NCI-H2081 treated with DMSO at 0.1 percent for 48 hours (cell line): Measurements from ENCODE around the gene SRM.
"Not testable (repeated sequence)": the region's sequence is repeated elsewhere in the genome, so short reads cannot be mapped to it uniquely, and the experiment has no call there.

Source experiments
- DNase-seq: peaks from one replicate; lab custom pipeline; 2025; lab: John Stamatoyannopoulos, UW

The SRM gene

GRCh38 chr1:11044849-11045427 is 14.9 kb downstream of the SRM start:
- DNase-seq = no peak

GRCh38 chr1:11044086-11044848 is 15.6 kb downstream of the SRM start:
- DNase-seq = no peak

- DNase-seq = no peak
Measured at GRCh38 chr1:11042995-11043874, 16.6 kb downstream of the SRM start.

GRCh38 chr1:11042065-11042464 is 17.8 kb downstream of the SRM start:
- DNase-seq = no peak

GRCh38 chr1:11041048-11041447 is 18.8 kb downstream of the SRM start:
- no peak for DNase-seq

- DNase-seq = not testable (repeated sequence)
Measured at GRCh38 chr1:11040105-11040429, 19.8 kb downstream of the SRM start.

GRCh38 chr1:11039351-11040104 is 20.3 kb downstream of the SRM start:
- DNase-seq = no peak

- peak; percentile 52 for DNase-seq
Measured at GRCh38 chr1:11037740-11038182, 22.1 kb downstream of the SRM start.

- not testable (repeated sequence) for DNase-seq
Measured at GRCh38 chr1:11037019-11037739, 22.6 kb downstream of the SRM start.

- DNase-seq = no peak
Measured at GRCh38 chr1:11031624-11032262, 28.1 kb downstream of the SRM start.

GRCh38 chr1:11030865-11031264 is 29.0 kb downstream of the SRM start:
- DNase-seq = no peak

GRCh38 chr1:11028018-11028417 is 31.8 kb downstream of the SRM start:
- DNase-seq = no peak

- DNase-seq = no peak
Measured at GRCh38 chr1:11027316-11027715, 32.5 kb downstream of the SRM start.

GRCh38 chr1:11026903-11027302 is 32.9 kb downstream of the SRM start:
- DNase-seq = no peak

- DNase-seq = no peak
Measured at GRCh38 chr1:11026052-11026451, 33.8 kb downstream of the SRM start.

GRCh38 chr1:11025618-11026017 is 34.2 kb downstream of the SRM start:
- no peak for DNase-seq

GRCh38 chr1:11024874-11025203 is 35.0 kb downstream of the SRM start:
- no peak for DNase-seq

- no peak for DNase-seq
Measured at GRCh38 chr1:11024154-11024873, 35.5 kb downstream of the SRM start.

GRCh38 chr1:11023201-11023600 is 36.6 kb downstream of the SRM start:
- DNase-seq = no peak

GRCh38 chr1:11019971-11020370 is 39.8 kb downstream of the SRM start:
- no peak for DNase-seq
